NCI-H510A treated with DMSO at 0.1 percent for 48 hours (cell line): ENCODE measurements around the gene TMEM109.

Source experiments
- DNase-seq: peaks from one replicate; lab custom pipeline; 2025; lab: John Stamatoyannopoulos, UW

The TMEM109 gene

DNA sequence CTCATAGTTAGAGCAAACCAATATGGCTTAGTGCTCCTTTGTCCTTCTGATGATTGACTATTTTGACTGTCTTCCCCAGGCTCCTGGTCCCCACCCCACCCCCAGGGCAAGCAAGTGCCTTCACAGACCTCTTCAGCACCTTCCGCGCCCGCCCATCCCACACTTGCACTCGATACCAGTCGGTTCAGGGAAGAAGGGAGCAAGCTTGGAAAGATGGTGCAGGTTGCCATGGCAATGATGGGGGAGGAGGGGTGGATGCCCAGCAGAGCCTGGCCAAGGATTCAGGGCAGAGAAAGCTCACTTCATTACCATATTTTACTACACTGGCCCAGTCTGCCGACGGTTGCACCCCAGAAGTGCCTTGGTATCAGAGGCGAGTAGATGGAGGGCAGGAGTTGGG, 12.5 kb downstream of the TMEM109 start:
- no peak for DNase-seq

DNA sequence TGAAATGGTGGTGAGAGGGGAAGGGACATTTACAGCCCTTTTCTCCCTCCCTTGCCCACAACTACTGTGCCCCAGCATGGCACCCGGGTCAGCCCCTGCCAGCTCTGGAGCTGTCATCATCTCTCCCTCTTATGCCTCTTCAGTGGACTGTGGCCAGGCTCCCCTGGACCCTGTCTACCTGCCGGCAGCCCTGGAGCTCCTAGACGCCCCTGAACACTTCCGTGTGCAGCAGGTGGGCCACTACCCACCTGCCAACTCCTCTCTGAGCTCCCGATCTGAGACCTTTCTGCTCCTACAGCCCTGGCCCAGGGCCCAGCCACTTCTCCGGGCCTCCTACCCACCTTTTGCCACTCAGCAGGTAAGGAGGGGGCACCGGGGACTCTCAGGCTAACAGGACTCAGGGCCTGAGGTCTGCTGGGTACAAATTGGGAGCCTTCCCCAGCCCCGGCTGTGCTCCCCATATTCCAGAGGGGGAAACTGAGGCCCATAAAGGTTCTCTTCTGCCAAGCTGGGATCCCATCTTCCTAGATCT, 13.2 kb downstream of the TMEM109 start:
- no peak for DNase-seq

DNA sequence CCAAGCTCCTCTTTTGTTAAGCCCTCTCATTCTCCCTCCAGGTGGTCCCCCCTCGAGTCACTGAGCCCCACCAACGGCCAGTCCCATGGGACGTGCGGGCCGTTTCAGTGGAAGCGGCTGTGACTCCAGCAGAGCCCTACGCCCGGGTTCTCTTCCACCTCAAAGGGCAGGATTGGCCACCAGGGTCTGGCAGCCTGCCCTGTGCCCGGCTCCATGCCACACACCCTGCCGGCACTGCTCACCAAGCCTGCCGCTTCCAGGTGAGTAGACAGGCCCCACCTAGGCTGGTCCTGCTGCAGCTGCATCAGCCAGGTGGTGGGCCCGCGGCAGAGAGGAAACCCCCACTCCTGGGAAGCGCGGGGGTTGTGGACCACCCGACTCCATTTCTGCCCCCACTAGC, 13.6 kb downstream of the TMEM109 start:
- DNase-seq = no peak

DNA sequence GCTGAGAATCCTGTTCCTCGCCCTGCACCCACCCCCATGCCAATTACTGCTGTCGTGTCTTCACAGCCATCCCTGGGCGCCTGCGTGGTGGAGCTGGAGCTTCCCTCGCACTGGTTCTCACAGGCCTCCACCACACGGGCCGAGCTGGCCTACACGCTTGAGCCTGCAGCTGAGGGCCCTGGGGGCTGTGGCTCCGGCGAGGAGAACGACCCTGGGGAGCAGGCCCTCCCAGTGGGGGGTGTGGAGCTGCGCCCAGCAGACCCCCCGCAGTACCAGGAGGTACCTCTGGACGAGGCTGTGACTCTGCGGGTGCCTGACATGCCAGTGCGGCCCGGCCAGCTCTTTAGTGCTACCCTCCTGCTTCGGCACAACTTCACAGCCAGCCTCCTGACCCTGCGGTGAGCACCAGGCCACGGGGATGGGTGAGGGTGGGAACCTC, 14.6 kb downstream of the TMEM109 start:
- no peak for DNase-seq

DNA sequence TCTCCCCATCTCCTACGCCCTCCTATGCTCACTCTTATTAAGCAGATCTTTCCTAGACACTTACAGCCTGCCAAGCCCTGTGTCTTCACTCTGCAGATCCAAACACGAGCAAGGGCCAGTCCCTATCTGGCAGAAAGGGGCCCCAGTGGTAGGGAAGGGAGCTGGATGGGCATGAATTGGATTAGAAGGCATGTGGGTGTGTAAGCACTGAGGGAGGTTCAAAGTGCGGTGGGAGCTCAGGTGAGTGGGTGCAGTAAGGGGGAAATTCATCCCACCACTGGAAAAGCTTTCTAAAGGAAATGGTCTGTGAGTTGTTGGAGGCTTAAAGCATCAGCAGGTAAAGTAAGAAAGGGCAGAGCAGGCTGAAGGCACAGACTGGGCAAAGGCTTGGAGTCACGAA, 15.8 kb downstream of the TMEM109 start:
- DNase-seq = no peak

DNA sequence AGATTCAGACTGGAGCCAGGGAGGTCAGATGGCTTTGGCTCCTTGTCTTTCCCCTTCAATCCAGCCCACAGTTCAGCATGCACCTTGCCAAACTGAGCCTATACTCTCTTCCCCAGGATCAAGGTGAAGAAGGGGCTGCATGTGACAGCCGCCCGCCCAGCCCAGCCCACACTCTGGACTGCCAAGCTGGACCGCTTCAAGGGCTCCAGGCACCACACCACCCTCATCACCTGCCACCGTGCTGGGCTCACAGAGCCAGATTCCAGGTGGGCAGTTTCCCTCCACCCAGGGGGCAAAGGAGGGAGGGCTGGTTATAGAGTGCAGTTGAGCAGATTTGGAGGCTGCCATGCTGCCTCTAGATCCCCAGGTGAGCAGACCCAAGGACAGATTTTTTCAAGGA, 16.4 kb downstream of the TMEM109 start:
- no peak for DNase-seq

DNA sequence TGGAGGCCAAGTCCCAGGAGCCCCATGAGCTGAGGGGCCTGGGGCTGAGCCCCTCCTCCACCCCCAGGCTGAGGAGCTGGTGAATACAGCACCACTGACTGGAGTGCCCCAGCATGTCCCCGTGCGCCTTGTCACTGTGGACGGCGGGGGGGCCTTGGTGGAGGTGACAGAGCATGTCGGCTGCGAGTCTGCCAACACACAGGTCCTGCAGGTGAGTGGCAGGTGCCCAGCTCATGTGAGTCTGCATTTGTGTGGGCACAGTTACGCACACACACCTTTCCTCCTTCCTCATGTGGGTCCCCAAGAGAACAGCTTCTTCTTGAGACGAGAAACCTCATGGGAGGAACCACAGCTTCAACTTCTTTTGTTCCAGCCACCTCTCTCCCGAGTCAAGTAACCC, 18.0 kb downstream of the TMEM109 start:
- DNase-seq = no peak

DNA sequence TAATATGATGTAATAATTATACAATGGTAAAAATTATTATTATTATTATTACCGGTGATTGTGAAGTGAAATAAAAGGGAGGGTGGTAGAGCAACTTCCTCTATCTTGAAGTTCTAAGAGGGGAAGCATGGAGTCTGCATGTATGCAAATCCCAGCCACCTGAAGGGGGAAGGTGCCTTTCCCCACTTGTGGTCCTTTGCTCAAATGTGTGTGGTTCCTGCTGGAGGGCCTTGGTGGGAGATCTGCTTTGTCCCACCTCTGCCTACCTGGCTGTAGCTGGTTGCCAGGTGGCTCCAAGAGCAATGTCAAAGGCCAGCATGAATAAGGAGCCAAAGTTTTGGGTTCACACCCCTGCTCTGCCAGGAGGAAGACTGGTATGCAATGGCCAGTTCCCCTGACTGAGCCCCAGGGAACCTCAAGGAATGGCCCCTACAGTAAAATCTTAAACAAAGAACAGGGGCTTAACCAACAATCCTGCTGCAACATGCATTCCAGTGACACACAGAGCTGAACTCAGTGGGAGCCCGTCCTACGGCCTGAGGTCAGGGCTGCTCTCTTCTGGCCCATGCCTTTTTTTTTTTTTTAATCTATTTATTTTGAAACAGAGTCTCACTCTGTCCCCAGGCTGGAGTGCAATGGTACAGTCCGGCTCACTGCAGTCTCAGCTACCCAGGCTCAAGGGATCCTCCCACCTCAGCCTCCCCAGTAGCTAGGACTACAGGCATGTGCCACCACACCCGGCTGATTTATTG, 18.8 kb downstream of the TMEM109 start:
- no peak for DNase-seq

DNA sequence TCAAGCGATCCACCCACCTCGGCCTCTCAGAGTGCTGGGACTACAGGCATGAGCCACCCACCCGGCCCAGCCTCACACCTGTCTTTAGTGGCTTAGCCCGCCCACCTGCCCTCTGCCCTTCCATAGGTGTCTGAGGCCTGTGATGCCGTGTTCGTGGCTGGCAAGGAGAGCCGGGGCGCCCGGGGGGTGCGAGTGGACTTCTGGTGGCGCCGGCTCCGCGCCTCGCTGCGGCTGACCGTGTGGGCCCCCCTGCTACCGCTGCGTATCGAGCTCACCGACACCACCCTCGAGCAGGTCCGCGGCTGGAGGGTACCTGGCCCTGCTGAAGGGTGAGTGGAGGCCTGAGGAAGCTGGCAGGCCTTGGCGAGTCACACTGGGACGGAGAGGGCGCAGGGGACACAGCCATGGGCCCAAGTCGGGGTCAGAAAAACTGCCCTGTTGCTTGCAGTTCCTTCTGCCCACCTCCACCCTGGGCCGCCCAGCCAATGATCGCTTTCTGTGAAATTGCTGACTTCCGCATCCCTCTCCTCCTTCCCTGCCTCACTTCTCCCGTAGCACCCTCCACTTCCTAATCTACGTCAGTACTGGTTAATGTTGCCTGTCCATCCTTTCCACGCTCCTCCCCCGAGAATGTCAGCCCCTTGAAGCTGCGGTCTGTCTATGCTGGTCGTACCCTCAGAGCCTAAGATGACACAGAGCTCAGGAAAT, 19.6 kb downstream of the TMEM109 start:
- DNase-seq = no peak

DNA sequence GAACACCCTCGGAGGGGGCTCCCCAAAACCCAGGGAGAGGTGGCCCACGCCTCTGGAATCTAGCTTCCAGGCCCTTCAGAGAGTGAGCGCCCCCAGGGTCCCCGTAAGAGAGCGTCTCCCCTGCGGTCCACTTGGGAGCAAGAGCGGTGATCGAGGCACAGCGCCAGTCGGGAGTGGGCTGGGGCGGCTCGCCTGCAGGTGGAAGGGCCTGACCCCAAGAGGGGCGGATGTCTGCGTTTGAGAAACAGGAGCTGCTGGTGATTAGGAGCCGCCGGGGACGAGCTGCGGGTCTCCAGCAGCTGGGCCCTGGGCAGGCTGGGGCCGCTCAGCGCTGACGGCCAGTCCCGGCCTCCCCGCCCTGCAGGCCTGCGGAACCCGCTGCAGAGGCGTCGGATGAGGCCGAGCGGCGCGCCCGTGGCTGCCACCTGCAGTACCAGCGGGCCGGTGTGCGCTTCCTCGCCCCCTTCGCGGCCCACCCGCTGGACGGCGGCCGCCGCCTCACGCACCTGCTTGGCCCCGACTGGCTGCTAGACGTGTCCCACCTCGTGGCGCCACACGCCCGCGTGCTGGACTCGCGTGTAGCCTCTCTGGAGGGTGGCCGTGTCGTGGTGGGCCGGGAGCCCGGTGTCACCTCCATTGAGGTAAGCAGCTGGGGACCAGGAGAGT, 20.3 kb downstream of the TMEM109 start:
- DNase-seq = no peak

DNA sequence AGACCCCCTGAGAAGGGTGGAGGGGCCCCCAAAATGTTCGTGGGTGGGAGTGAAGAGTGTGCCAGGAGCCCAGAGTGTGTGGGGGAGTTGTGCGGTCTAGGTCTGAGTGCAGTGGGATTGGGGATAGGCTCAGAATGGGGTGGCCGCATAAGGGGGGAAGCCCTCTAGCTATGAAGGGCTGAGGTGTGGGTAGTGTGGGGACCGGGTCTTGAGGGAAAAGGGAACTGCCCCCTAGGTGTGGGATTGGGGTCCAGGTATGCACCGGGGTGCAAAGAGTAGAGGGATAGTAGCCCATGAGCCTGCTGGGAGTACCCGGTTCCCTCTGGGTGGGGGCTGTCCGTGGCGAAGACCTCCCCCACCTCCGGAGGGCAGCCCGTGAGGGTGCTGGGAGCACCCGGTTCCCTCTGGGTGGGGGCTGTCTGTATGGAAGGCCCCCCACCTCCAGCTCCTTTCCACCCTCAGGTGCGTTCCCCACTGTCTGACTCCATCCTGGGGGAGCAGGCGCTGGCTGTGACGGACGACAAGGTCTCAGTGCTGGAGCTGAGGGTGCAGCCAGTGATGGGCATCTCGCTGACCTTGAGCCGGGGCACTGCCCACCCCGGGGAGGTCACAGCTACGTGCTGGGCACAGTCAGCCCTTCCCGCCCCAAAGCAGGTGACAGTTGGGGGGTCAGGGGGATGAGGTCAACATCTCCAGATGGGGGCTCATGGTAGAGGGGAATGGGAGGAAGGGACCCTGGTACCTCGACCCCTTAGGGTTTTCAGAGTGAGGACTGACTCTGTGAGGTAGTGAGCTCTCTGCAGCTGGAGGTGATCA, 21.0 kb downstream of the TMEM109 start:
- no peak for DNase-seq

DNA sequence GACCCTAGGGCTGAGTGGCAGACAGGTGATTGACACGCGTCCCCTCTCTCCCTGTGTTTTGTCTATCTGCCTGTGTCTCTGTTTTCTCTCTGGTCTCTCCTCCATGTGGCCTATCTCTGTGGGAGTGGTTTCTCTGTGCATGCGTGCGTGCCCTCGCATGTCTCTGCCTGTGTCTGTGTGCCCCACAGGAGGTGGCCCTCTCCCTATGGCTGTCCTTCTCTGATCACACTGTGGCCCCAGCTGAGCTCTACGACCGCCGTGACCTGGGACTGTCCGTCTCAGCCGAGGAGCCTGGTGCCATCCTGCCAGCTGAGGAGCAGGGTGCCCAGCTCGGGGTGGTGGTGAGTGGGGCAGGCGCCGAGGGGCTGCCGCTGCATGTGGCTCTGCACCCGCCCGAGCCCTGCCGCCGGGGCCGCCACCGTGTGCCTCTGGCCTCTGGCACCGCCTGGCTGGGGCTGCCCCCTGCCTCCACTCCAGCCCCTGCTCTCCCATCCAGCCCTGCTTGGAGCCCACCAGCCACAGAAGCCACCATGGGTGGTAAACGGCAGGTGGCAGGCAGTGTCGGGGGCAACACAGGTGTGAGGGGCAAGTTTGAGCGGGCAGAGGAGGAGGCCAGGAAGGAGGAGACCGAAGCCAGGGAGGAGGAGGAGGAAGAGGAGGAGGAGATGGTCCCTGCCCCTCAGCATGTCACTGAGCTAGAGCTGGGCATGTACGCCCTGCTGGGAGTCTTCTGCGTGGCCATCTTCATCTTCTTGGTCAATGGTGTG, 21.9 kb downstream of the TMEM109 start:
- no peak for DNase-seq

DNA sequence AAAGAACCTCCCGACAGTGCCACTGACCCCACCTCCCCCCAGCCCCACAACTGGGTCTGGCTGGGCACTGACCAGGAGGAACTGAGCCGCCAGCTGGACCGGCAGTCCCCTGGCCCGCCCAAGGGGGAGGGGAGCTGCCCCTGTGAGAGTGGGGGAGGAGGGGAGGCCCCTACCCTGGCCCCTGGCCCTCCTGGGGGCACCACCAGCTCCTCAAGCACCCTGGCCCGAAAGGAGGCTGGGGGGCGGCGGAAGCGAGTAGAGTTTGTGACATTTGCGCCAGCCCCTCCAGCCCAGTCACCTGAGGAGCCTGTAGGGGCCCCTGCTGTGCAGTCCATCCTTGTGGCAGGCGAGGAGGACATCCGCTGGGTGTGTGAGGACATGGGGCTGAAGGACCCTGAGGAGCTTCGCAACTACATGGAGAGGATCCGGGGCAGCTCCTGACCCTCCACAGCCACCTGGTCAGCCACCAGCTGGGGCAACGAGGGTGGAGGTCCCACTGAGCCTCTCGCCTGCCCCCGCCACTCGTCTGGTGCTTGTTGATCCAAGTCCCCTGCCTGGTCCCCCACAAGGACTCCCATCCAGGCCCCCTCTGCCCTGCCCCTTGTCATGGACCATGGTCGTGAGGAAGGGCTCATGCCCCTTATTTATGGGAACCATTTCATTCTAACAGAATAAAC, 22.6 kb downstream of the TMEM109 start:
- no peak for DNase-seq

DNA sequence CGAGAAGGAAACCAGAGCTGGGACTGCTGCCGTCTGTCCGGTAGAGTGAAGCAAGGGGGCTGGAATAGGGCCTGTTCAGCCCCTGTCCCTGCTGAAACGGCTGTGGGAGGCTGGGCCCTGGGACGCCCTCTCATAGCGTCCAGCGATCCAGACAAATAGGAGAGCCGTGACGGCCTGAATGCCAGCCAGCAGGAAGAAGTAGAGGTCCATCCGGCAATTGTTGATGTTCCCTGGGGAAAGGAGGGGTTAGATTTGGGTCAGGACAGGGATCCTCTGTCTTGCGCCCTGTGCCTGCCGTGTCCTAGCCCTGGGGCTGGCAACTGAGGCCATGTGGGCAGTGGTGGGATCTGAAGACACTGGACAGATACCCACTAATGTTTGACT, 23.2 kb downstream of the TMEM109 start:
- DNase-seq = no peak

DNA sequence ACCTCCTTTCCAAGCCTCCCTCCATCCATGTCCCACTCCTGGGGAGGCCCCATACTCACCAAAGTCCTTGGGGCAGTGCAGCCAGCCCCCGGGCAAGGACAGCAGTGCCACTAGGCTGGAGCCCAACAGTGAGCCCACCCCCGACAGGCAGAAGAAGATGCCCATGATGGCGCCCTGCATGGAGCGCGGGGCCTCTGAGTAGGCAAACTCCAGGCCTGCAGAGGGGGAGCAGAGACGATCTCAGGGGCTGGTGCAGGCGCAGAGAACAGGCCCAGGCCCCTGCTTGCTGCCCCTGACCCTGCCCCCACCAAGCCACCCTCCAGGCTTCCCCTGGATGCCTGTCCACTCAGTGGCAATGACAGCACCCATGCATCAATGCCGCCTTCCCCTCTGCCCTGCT, 23.9 kb downstream of the TMEM109 start:
- no peak for DNase-seq

DNA sequence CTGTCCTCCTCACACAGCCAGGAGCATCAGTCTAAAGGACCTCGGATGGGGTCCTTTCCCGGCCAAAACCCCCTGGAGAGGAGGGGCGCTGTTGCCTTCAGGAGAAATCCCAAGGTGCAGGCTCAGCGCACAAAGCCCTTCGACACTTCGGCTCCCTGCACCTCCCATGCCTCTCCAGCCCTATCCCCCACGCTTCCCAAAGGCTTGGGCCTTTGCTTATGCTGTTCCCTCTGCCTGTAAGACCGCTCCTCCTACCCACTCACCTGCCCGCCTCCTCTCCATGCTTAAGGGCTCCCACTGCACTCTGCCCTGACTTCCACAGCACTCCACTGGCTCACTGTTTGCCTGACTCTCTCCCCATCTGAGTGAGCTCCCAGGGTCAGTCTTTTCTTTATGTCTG, 24.5 kb downstream of the TMEM109 start:
- no peak for DNase-seq

DNA sequence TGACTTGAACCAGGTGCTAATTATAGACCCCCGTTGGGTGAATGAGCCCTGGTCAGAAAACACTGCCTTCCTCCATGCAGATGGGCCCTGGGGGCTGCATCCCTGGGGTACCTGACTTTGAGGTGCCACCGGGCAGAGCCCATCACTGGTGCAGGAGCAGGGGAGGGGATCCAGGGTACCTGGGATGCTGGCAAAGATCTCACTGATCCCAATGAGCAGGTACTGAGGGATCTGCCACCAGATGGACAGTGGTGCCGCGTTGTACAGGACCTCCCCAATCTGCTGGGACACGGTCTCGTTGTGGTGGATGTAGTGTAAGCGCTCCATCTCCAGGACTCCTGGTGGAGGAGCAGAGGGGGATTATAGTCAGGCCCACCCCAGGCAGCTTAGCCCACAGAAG, 25.3 kb downstream of the TMEM109 start:
- DNase-seq = no peak

DNA sequence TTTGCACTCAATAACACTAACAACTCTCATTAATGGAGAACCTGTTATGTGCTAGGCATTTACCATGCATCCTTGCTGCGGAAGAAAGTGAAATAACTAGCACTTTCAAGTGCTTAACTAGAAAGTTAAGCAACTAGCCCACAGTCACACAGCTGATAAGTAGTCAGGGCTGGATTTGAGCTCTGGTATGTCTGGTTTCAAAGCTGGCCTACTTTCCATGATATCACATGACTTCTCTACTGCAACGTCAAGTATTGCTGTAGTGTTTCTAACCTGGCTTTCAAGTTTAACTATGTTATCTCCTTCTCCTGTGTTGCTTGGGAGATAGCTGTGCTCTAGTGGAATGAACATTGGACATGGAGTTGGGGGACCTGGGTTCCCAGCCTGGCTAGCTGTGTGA, 25.9 kb downstream of the TMEM109 start:
- no peak for DNase-seq

DNA sequence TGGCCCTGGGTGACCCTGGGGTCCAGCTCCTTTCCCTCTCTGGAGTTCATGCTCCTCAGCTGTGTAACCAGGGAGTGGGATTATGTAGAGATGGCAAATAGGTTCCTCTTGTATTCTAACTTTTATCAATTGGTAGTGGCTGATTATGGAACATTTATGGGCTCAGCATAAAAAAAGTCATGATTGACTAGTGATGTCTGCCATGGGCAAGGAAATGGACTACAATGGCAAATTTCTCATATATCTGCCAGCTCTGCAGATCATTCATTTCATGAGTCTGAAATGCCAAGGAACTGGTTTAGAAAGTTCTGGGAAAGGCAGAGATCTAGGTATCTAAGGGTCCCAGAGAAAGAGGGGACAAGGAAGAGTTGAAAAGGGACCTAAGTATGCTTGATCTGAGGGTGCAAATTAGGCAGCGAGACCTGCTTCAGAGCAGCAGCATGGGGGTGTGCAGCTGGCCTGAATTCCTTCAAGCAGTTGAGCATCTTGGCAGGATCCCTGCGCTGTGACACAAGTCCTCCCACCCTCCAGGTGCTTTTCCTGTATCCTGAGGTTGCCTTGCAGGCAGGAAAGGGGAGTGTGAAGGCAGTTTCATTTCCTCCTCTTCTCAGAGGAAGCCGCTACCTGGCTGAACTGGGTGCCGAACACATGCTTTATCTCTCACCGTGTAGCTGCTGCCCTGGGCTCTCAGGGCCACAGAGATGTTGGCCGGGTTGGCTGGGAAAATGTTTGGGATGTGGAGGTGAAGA, 27.6 kb downstream of the TMEM109 start:
- no peak for DNase-seq

DNA sequence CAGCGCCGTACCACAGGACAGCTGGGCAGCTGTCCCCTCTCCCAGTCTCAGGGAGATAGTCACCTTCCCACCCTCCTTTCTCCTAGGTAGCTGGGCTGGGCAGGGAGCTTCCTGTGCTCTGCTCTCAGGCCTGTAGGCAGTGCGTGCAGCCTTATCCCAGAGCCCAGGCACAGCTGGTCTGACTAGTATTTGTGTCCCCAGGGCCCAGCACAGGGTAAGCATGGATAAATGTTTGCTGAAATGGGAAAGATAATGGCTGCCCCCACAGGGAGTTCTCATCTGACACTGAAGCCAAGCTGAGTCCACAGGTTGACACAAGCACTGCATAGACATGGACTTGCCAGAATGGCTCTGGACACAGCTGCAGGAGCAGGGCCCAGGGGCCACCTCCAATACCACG, 28.3 kb downstream of the TMEM109 start:
- DNase-seq = no peak
